Tibial nerve (tissue), 4 donors: ENCODE data around the gene NELL1.

Experiments
- CTCF ChIP-seq, 5 experiments: fragments of 200-600 bp in 3 of 5; fragments of 450-650 bp in 2 of 5; sonication (generic) in 3 of 5; IDR thresholded peaks; one replicate each; pipeline ENCODE4 v1.5.1; 2016 to 2019; ENCODE audit warnings: antibody characterized with exemption in 5 of 5, mild to moderate bottlenecking in 3 of 5, moderate library complexity in 2 of 5
- EP300 ChIP-seq, 2 donors: sonication (generic); formaldehyde crosslinking; IDR thresholded peaks; one replicate each; pipeline ENCODE4 v1.6.1; 2017; ENCODE audit warnings: antibody characterized with exemption in 2 of 2, mild to moderate bottlenecking in 1 of 2
- POLR2A ChIP-seq, 2 donors: fragments of 450-650 bp; IDR thresholded peaks; one replicate each; pipeline ENCODE4 v1.6.1; 2017; ENCODE audit warnings: antibody characterized with exemption in 2 of 2, mild to moderate bottlenecking in 2 of 2, moderate library complexity in 2 of 2

DNA sequence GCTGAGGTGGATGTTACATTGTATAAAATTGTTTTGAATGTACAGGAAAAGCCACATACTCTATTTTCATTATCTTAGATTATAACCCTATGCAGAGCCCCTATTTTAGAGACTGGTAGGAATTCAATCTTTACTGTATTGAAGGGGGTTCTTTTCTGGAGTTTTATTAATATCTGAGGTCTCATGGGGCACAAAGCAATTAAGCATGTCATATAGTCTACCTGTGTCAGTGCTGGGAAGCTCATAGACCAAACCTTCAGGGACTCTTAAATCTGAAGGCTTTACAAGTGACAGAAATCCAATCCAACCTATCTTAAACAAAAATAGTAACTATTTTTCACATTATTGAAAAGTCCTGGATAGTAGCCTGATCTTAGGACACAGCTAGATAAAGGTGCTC is 733.7 kb downstream of the NELL1 start:
- TF ChIP-seq POLR2A (IDR thresholded peaks at IDR 0.05), result no peak
- TF ChIP-seq CTCF (IDR thresholded peaks at IDR 0.05), result no peak
- no peak for TF ChIP-seq EP300 (IDR thresholded peaks at IDR 0.05)
